RWPE2 (cell line): ENCODE data around the gene MILR1.

ENCODE experiments used
- ATAC-seq: fragments of 200-7000 bp; cut with Tn5 transposase; 3 replicates; pipeline ENCODE4 v1.9.1; 2021; ENCODE audit warnings: low read depth
- DNase-seq: peaks from one replicate; pipeline ENCODE4 v3.0.0-alpha.2; 2020; ENCODE audit warnings: low spot score
- H3K27ac ChIP-seq: fragments of 450-650 bp; 2 replicates; pipeline ENCODE4 v1.5.1; 2017; ENCODE audit warnings: mild to moderate bottlenecking; ENCODE audit not compliant: poor library complexity, severe bottlenecking
- H3K27me3 ChIP-seq: fragments of 250-450 bp; sonication (Bioruptor Pico); 2 replicates; pipeline ENCODE4 v1.5.1; 2021; ENCODE audit warnings: mild to moderate bottlenecking, moderate library complexity; ENCODE audit not compliant: insufficient read depth, poor library complexity, severe bottlenecking
- H3K36me3 ChIP-seq: fragments of 250-450 bp; sonication (Bioruptor Pico); 2 replicates; pipeline ENCODE4 v1.5.1; 2020; ENCODE audit warnings: low read depth, mild to moderate bottlenecking, moderate library complexity
- H3K4me1 ChIP-seq: fragments of 250-450 bp; sonication (Bioruptor Pico); 2 replicates; pipeline ENCODE4 v1.5.1; 2021; ENCODE audit warnings: mild to moderate bottlenecking, moderate library complexity; ENCODE audit not compliant: insufficient read depth, poor library complexity, severe bottlenecking
- H3K4me3 ChIP-seq: fragments of 250-450 bp; sonication (Bioruptor Pico); 2 replicates; pipeline ENCODE4 v1.5.1; 2021; ENCODE audit warnings: mild to moderate bottlenecking, moderate library complexity; ENCODE audit not compliant: severe bottlenecking
- H3K9me3 ChIP-seq: fragments of 250-450 bp; sonication (Bioruptor Pico); 2 replicates; pipeline ENCODE4 v1.5.1; 2021; ENCODE audit warnings: mild to moderate bottlenecking, moderate library complexity; ENCODE audit not compliant: severe bottlenecking
- TF ChIP-seq, protein P1 (sequence below): fragments of 450-650 bp; IDR thresholded peaks from one replicate; pipeline ENCODE4 v1.5.1; 2017; ENCODE audit warnings: mild to moderate bottlenecking, moderate library complexity; ENCODE audit not compliant: poor library complexity, severe bottlenecking

MILR1 gene

DNA sequence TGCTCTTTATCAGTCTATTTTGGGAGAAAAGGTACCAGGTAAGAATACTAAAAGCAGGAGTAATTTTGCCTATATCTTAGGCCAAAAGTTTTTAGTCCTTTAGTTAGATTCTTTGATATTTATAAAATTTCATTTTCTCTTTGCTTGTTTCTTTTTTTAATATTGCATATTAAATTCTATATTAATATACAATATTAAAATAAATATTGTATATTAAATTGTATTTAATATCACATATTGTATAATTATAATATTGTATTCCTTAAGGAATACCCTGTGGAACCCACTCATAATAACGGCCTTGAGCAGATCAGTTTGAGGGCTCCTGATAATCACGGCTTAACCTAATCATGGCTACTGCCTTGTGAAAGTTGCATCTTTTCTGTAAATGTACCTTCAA, 59.8 kb downstream of the MILR1 start:
- Histone ChIP-seq H3K27me3 (no peaks in the 10 kb centered on the region), H3K9me3 (no peaks in the 10 kb centered on the region), H3K27ac (no peak overlapping the region), H3K4me3 (no peak overlapping the region), H3K36me3 (peaks cover 82% of the 10 kb centered on the region), H3K4me1 (peaks cover 17% of the 10 kb centered on the region)
- ATAC-seq, result no peak
- TF ChIP-seq, protein P1, sequence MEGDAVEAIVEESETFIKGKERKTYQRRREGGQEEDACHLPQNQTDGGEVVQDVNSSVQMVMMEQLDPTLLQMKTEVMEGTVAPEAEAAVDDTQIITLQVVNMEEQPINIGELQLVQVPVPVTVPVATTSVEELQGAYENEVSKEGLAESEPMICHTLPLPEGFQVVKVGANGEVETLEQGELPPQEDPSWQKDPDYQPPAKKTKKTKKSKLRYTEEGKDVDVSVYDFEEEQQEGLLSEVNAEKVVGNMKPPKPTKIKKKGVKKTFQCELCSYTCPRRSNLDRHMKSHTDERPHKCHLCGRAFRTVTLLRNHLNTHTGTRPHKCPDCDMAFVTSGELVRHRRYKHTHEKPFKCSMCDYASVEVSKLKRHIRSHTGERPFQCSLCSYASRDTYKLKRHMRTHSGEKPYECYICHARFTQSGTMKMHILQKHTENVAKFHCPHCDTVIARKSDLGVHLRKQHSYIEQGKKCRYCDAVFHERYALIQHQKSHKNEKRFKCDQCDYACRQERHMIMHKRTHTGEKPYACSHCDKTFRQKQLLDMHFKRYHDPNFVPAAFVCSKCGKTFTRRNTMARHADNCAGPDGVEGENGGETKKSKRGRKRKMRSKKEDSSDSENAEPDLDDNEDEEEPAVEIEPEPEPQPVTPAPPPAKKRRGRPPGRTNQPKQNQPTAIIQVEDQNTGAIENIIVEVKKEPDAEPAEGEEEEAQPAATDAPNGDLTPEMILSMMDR, result no peak
- DNase-seq, result no peak

DNA sequence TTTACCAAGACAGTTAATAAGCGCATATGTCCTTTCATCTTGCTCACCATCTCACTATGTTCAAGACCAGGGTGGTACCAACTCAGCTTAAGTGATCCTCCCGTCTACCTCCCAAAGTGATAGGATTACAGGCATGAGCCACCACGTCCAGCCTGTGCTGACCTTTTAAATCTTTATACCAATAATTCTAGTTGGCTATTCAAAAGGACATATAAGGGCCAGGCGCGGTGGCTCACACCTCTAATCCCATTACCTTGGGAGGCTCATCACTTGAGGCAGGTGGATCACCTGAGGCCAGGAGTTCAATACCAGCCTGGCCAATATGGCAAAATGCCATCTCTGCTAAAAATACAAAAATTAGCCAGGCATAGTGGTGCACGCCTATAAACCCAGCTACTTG, 60.3 kb downstream of the MILR1 start:
- H3K36me3 ChIP-seq, result peaks cover 82% of the 10 kb centered on the region
- ATAC-seq, result no peak
- peaks cover 12% of the 10 kb centered on the region for H3K4me1 ChIP-seq
- no peak for DNase-seq
- no peak overlapping the region for H3K27ac ChIP-seq
- TF ChIP-seq, protein P1, result no peak
- H3K4me3 ChIP-seq, result no peak overlapping the region
- no peaks in the 10 kb centered on the region for H3K27me3 ChIP-seq
- no peaks in the 10 kb centered on the region for H3K9me3 ChIP-seq

DNA sequence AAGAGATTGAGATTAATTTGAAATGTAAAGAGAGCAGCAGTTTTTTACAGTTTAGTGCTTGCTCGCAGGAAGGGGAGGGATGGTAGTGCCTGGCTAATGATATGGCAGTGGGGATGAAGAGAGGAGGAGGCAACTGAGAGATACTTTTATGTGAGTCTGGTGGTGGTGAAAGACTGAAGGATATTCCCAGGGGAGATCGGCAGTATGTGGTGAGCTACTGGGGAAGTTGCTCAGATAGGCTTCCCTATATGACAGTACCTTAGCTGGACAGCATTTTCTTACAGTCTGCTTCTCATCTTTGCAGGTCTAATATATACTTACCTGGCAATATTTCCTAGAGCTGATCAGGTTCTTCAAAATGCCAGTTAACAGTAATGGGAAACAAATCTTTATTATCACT, 66.5 kb downstream of the MILR1 start:
- TF ChIP-seq, protein P1, result no peak
- Histone ChIP-seq H3K27me3 (no peaks in the 10 kb centered on the region), H3K4me1 (no peaks in the 10 kb centered on the region), H3K4me3 (no peak overlapping the region), H3K36me3 (peaks cover 100% of the 10 kb centered on the region), H3K27ac (no peak overlapping the region), H3K9me3 (no peaks in the 10 kb centered on the region)
- ATAC-seq (no peak), DNase-seq (no peak)

DNA sequence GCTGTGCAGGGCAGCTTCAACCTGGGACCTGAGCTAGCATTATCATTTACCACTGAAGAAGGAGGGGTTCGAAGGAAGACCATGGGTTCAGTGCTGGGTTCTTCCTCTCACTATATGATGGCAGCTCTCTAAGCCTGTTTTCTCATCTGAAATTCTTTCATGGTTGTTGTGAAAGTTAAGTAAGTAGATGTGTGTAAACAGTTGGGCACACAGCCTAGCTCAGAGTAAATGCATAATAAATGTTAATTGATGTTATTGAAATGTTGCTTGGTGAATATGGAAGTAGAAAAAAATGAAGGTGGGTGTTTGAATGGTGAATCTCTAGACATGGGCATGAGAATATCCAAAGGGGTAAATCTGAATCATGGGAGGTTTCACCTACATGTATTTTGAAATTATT, 66.9 kb downstream of the MILR1 start:
- peaks cover 100% of the 10 kb centered on the region for H3K36me3 ChIP-seq
- no peaks in the 10 kb centered on the region for H3K4me1 ChIP-seq
- H3K9me3 ChIP-seq, result no peaks in the 10 kb centered on the region
- ATAC-seq, result no peak
- H3K4me3 ChIP-seq, result no peak overlapping the region
- no peak overlapping the region for H3K27ac ChIP-seq
- TF ChIP-seq, protein P1, result no peak
- no peak for DNase-seq
- H3K27me3 ChIP-seq, result no peaks in the 10 kb centered on the region
